Gastrocnemius medialis (tissue), 4 donors: Measurements from ENCODE around the gene SMDT1.
"Not testable (repeated sequence)": the region's sequence is repeated elsewhere in the genome, so short reads cannot be mapped to it uniquely, and the experiment has no call there.

Experiments used
- CTCF ChIP-seq, 5 experiments: fragments of 450-650 bp in 3 of 5; fragments of 200-600 bp in 2 of 5; sonication (generic) in 2 of 5; IDR thresholded peaks in 4 of 5; conservative IDR thresholded peaks in 1 of 5; 1 replicate in 4 of 5; 2 replicates in 1 of 5; pipeline ENCODE4 v1.5.1; 2016 to 2019; ENCODE audit warnings: antibody characterized with exemption in 5 of 5, mild to moderate bottlenecking in 3 of 5, moderate library complexity in 3 of 5
- POLR2A ChIP-seq, 2 donors: fragments of 450-650 bp; IDR thresholded peaks; one replicate each; pipeline ENCODE4 v1.6.1; 2017; ENCODE audit warnings: antibody characterized with exemption in 2 of 2, mild to moderate bottlenecking in 2 of 2, moderate library complexity in 2 of 2

GRCh38 chr22:42130639-42131431 lies 51.3 kb downstream of the SMDT1 start, which contains the start of gene CYP2D6:
- TF ChIP-seq POLR2A (IDR thresholded peaks at IDR 0.05); CTCF (IDR thresholded peaks at IDR 0.05 in 4 of 5, conservative IDR thresholded peaks at IDR 0.05 in 1 of 5): not testable (repeated sequence)
